HepG2 (cell line): ENCODE results near the gene WWTR1. TPM values are rescaled to one million over a fixed set of nuclear protein-coding genes. Genes with fewer than 3 reads are reported as not detected.

Source experiments
- ATAC-seq: fragments of 200-7000 bp; cut with Tn5 transposase; 3 replicates; pipeline ENCODE4 v1.9.1; 2020; ENCODE audit warnings: mild to moderate bottlenecking, moderate library complexity
- BruUV-seq: library from RNA; stranded (reverse); fragments of 400-500 nt; replicated peaks from 2 replicates; lab custom pipeline; 2021; lab: Mats Ljungman, UMichigan
- CTCF ChIA-PET: fragments of 300-600 bp; formaldehyde crosslinking; extraction: SDS; loops from one replicate; lab custom pipeline; 2021; ENCODE audit warnings: low total read pairs, inconsistent platforms, low intra/inter-chr PET ratio; lab: Yijun Ruan, JAX
- POLR2A ChIA-PET: fragments of 350-600 bp; sonication (Branson Sonifier 250); formaldehyde crosslinking; loops from one replicate; lab custom pipeline; 2020; ENCODE audit warnings: antibody characterized with exemption, inconsistent platforms; lab: Yijun Ruan, JAX
- DNase-seq: peaks from one replicate; pipeline ENCODE4 v3.0.0-alpha.2; 2015; ENCODE audit warnings: low spot score
- FAIRE-seq: peaks from 3 replicates; lab custom pipeline; 2011; peaks lifted over from hg19 to GRCh38; lab: Jason Lieb, UNC
- H2AFZ ChIP-seq: one replicate; pipeline ENCODE4 v1.6.1; 2011; ENCODE audit warnings: low read length, inconsistent platforms
- H3K27ac ChIP-seq: fragments of 300-600 bp; 3 replicates; pipeline ENCODE4 v1.8.0; 2011; ENCODE audit warnings: mixed run types, mild to moderate bottlenecking, mixed read lengths, low read length, inconsistent platforms; ENCODE audit not compliant: insufficient read depth; ENCODE audit errors: extremely low read length
- H3K27me3 ChIP-seq, 2 experiments: fragments of 200-600 bp in 1 of 2; 2 replicates in 1 of 2; 3 replicates in 1 of 2; pipeline versions ENCODE4 v1.6.0 to v1.8.0; 2011; ENCODE audit warnings: low read length in 2 of 2, mild to moderate bottlenecking in 2 of 2, moderate library complexity in 2 of 2, inconsistent platforms in 1 of 2; ENCODE audit not compliant: insufficient read depth in 2 of 2, control insufficient read depth in 1 of 2
- H3K36me3 ChIP-seq, 2 experiments: fragments of 200-600 bp in 1 of 2; replicated peaks in 1 of 2; 2 replicates in 1 of 2; 3 replicates in 1 of 2; pipeline versions ENCODE4 v1.5.1 to v1.8.0; 2011; ENCODE audit warnings: low read length in 2 of 2, inconsistent platforms in 1 of 2; ENCODE audit not compliant: insufficient read depth in 2 of 2, control insufficient read depth in 1 of 2
- H3K4me1 ChIP-seq: 2 replicates; pipeline ENCODE4 v1.5.1; 2012; ENCODE audit warnings: low read length, inconsistent platforms; ENCODE audit not compliant: insufficient read depth
- H3K4me2 ChIP-seq: 2 replicates; pipeline ENCODE4 v1.6.0; 2011; ENCODE audit warnings: low read depth, low read length, inconsistent platforms
- H3K4me3 ChIP-seq, 3 experiments: fragments of 200-600 bp in 1 of 3; sonication (generic), shearing (Covaris generic) in 1 of 3; replicated peaks in 1 of 3; 2 replicates each; pipeline ENCODE4 v1.5.1; 2011 to 2016; ENCODE audit warnings: low read length in 3 of 3, inconsistent platforms in 2 of 3, low read depth in 2 of 3, mild to moderate bottlenecking in 2 of 3, control low read depth in 1 of 3, mixed read lengths in 1 of 3; ENCODE audit not compliant: insufficient read depth in 1 of 3
- H3K79me2 ChIP-seq: one replicate; pipeline ENCODE4 v1.6.1; 2011; ENCODE audit warnings: low read length, inconsistent platforms; ENCODE audit not compliant: insufficient read depth
- H3K9ac ChIP-seq: 2 replicates; pipeline ENCODE4 v1.6.0; 2011; ENCODE audit warnings: mild to moderate bottlenecking, low read depth, low read length, inconsistent platforms; ENCODE audit not compliant: insufficient read depth
- H3K9me3 ChIP-seq: 2 replicates; pipeline ENCODE4 v1.5.1; 2012; ENCODE audit warnings: mild to moderate bottlenecking, low read length
- H4K20me1 ChIP-seq: 2 replicates; pipeline ENCODE4 v1.6.0; 2011; ENCODE audit warnings: inconsistent platforms, mild to moderate bottlenecking, low read length, moderate library complexity; ENCODE audit not compliant: insufficient read depth
- ELK4 ChIP-seq: sonication (generic); formaldehyde crosslinking; IDR thresholded peaks from 2 replicates; pipeline ENCODE4 v1.9.0; 2021; ENCODE audit warnings: missing genetic modification reagents, borderline replicate concordance
- GABPA ChIP-seq, 2 experiments: IDR thresholded peaks; 2 replicates each; pipeline ENCODE4 v1.6.1; 2011 to 2016; ENCODE audit warnings: low read depth in 2 of 2, low read length in 1 of 2, missing biosample characterization in 1 of 2, missing genetic modification characterization in 1 of 2
- ZNF232 ChIP-seq: sonication (generic); formaldehyde crosslinking; IDR thresholded peaks from 2 replicates; pipeline ENCODE4 v1.4.0; 2020; ENCODE audit warnings: missing genetic modification reagents, borderline replicate concordance
- WGBS: methylation state at CpG from one replicate; pipeline ENCODE4 v1.1.6; 2017; ENCODE audit warnings: low lambda C conversion rate; 5-methylcytosine and 5-hydroxymethylcytosine counted together
- in situ Hi-C: cut with HindIII; loops from 2 replicates; pipeline ENCODE4 v1.10.0; 2017; ENCODE audit warnings: low pct_unique_long_range_greater_than_20kb; ENCODE audit not compliant: extremely low pct_ligation_motif_present
- intact Hi-C: fragments of 100-400 bp; cut with micrococcal nuclease; formaldehyde crosslinking; loops from one replicate; pipeline ENCODE4 v1.10.0; 2022; ENCODE audit not compliant: unreplicated experiment
- polyA plus RNA-seq, 8 experiments: library from polyadenylated mRNA; depleted of rRNA in 3 of 8; stranded (reverse) in 7 of 8; unstranded in 1 of 8; fragments of >200 nt; fragmentation: Illumina TruSeq in 4 of 8; extraction: Trizol in 4 of 8; gene quantifications; 2 replicates each; pipeline versions ENCODE4 v1.2.1 to v1.2.3, GENCODE V29; 2011 to 2016; ENCODE audit warnings: low read depth in 4 of 8, missing spikeins in 1 of 8, mixed read lengths in 1 of 8; ENCODE audit not compliant: insufficient read depth in 1 of 8
- total RNA-seq, 5 experiments: library from RNA; depleted of rRNA; stranded (reverse); fragments of >200 nt; fragmentation: Illumina TruSeq; extraction: Trizol; gene quantifications; 2 replicates each; pipeline ENCODE4 v1.2.3, GENCODE V29; 2016; ENCODE audit warnings: low read depth in 1 of 5
- TF ChIP-seq, protein P1 (sequence below): sonication (generic); formaldehyde crosslinking; IDR thresholded peaks from 2 replicates; pipeline ENCODE4 v1.4.0; 2020; ENCODE audit warnings: missing genetic modification reagents, mild to moderate bottlenecking, borderline replicate concordance
- TF ChIP-seq, protein P2 (sequence below): sonication (generic); formaldehyde crosslinking; conservative IDR thresholded peaks from 2 replicates; pipeline ENCODE4 v1.8.0; 2022; ENCODE audit warnings: missing genetic modification reagents

WWTR1 gene
- total and polyA plus RNA-seq, 2 of the 13 experiments (the other 11 are each of a cell fraction or from before 2014, with no cell fraction given): 19.7 to 139 TPM

DNA sequence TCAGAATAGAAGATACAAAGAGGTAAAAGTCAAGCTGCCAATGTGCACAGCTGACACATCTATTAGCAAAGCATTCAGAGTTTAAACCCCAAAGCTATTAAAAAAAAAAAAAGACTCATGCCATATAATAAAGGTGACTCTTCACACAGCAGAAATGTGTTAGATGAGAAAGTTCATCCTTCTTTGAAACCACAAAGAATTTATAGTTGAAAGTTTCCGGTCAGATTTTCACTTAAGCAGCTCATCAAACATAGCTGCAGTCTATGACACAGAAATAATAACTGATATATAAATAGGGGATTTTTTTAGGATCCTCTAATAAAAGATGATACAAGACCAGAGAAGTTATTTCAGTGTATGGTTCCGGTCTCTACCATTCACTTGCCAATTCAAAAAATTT, 76.6 kb downstream of the WWTR1 start:
- Histone ChIP-seq H3K36me3 (peaks cover 5 to 25% of the 10 kb centered on the region in 2 experiments; a peak in 4 of 5 replicates), H3K4me1 (peaks cover 44% of the 10 kb centered on the region), H3K27ac (no peak overlapping the region), H3K4me3 (no peak overlapping the region), H3K4me2 (no peak overlapping the region), H2AFZ (no peak overlapping the region), H3K27me3 (no peaks in the 10 kb centered on the region), H3K9me3 (no peaks in the 10 kb centered on the region), H3K9ac (no peak overlapping the region), H4K20me1 (peaks cover 22% of the 10 kb centered on the region), H3K79me2 (peaks cover 84% of the 10 kb centered on the region)
- in situ Hi-C loops (no loop called here), intact Hi-C loops (no loop called here)
- TF ChIP-seq ELK4 (CRISPR knock-in tag) (no peak), GABPA (IDR thresholded peaks at IDR 0.05; ENCODE audit: low read depth, low read length) (no peak), GABPA (CRISPR knock-in tag; IDR thresholded peaks at IDR 0.05; ENCODE audit: low read depth) (no peak), ZNF232 (CRISPR knock-in tag) (no peak)
- TF ChIP-seq, protein P1, sequence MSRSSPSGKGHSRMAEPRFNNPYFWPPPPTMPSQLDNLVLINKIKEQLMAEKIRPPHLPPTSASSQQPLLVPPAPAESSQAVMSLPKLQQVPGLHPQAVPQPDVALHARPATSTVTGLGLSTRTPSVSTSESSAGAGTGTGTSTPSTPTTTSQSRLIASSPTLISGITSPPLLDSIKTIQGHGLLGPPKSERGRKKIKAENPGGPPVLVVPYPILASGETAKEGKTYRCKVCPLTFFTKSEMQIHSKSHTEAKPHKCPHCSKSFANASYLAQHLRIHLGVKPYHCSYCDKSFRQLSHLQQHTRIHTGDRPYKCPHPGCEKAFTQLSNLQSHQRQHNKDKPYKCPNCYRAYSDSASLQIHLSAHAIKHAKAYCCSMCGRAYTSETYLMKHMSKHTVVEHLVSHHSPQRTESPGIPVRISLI (CRISPR knock-in tag): no peak
- TF ChIP-seq, protein P2, sequence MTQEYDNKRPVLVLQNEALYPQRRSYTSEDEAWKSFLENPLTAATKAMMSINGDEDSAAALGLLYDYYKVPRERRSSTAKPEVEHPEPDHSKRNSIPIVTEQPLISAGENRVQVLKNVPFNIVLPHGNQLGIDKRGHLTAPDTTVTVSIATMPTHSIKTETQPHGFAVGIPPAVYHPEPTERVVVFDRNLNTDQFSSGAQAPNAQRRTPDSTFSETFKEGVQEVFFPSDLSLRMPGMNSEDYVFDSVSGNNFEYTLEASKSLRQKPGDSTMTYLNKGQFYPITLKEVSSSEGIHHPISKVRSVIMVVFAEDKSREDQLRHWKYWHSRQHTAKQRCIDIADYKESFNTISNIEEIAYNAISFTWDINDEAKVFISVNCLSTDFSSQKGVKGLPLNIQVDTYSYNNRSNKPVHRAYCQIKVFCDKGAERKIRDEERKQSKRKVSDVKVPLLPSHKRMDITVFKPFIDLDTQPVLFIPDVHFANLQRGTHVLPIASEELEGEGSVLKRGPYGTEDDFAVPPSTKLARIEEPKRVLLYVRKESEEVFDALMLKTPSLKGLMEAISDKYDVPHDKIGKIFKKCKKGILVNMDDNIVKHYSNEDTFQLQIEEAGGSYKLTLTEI: no peak
- WGBS: 93% methylated on average over 2 of the region's 2 CpGs
- no TSS peak for BruUV-seq
- ATAC-seq (no peak), FAIRE-seq (no peak), DNase-seq (no peak)
- POLR2A ChIA-PET: no interaction called here
- CTCF ChIA-PET: no interaction called here
